Body of pancreas (tissue), 4 donors: Measurements from ENCODE around the gene FGD3. TPM values are rescaled to one million over a fixed set of nuclear protein-coding genes. Genes with fewer than 3 reads are reported as not detected.
A peak's percentile ranks its signal among the peaks of the same experiment; 100 is the strongest.

Experiments used
- ATAC-seq: fragments of 150-250 bp; one replicate; pipeline ENCODE4 v1.9.1; 2016
- DNase-seq, 4 donors: peaks; one replicate each; pipeline ENCODE4 v3.0.0-alpha.2; 2019
- H3K27ac ChIP-seq, 4 donors: fragments of 200-600 bp; sonication (generic); 1 replicate in 3 of 4; 2 replicates in 1 of 4; pipeline versions ENCODE4 v1.5.1 to v1.6.1; 2016 to 2019; ENCODE audit warnings: mild to moderate bottlenecking in 1 of 4, mixed read lengths in 1 of 4, moderate library complexity in 1 of 4
- H3K27me3 ChIP-seq, 2 donors: fragments of 200-600 bp; sonication (generic); one replicate each; pipeline ENCODE4 v1.6.0; 2016; ENCODE audit warnings: mild to moderate bottlenecking in 1 of 2
- H3K36me3 ChIP-seq, 2 donors: fragments of 200-600 bp; sonication (generic); replicated peaks in 1 of 2; 2 replicates each; pipeline ENCODE4 v1.5.1; 2016; ENCODE audit warnings: low read depth in 2 of 2; ENCODE audit not compliant: insufficient read depth in 1 of 2
- H3K4me1 ChIP-seq: fragments of 200-600 bp; sonication (generic); one replicate; pipeline ENCODE4 v1.6.0; 2016
- H3K4me3 ChIP-seq, 2 donors: fragments of 200-600 bp; sonication (generic); 1 replicate in 1 of 2; 2 replicates in 1 of 2; pipeline ENCODE4 v1.5.1; 2016 to 2019
- H3K9me3 ChIP-seq, 3 donors: fragments of 200-600 bp; sonication (generic); 1 replicate in 2 of 3; 2 replicates in 1 of 3; pipeline ENCODE4 v1.5.1; 2016
- POLR2A ChIP-seq, 3 donors: fragments of 450-650 bp; IDR thresholded peaks; one replicate each; pipeline ENCODE4 v1.6.1; 2016; ENCODE audit warnings: antibody characterized with exemption in 3 of 3, mild to moderate bottlenecking in 2 of 3
- WGBS, 2 donors: methylation state at CpG; one replicate each; pipeline ENCODE4 v1.1.5; 2017; 5-methylcytosine and 5-hydroxymethylcytosine counted together
- intact Hi-C: fragments of 100-400 bp; cut with DNase I; formaldehyde crosslinking; loops from one replicate; pipeline ENCODE4 v1.15.1; 2023
- total RNA-seq, 2 donors: library from RNA; depleted of rRNA; stranded (reverse); fragments of >200 nt; gene quantifications; one replicate each; pipeline ENCODE4 v1.1.0, GENCODE V29; 2016
- TF ChIP-seq, protein P1 (sequence below), 7 experiments: fragments of 450-650 bp in 4 of 7; fragments of 200-600 bp in 3 of 7; sonication (generic) in 3 of 7; IDR thresholded peaks; one replicate each; pipeline ENCODE4 v1.5.1; 2016 to 2019; ENCODE audit warnings: antibody characterized with exemption in 7 of 7

FGD3 gene
- total RNA-seq, 2 donors from 2014 or later = 12.2 to 13.2 TPM

DNA sequence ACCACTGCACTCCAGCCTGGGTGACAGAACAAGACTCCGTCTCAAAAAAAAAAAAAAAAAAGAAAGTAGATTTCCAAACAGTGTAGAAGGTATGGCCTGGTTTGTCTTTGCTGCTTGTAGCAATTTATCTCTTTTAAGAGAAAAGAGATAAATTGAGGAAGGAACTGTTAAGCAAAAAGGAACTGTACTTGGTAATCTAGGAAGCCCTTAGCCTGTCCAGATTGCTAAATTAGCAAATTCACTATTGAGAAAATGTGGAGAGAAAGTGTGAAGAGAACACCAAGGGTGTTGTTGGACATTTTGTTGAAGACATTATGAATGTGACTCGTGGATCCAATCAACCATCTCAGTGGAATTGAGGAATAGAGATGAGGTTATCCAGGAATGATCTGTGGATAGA is 98.2 kb downstream of the FGD3 start:
- Histone ChIP-seq H3K4me3 (no peak overlapping the region), H3K4me1 (peaks cover 6% of the 10 kb centered on the region), H3K27ac (no peak overlapping the region), H3K9me3 (no peaks in the 10 kb centered on the region), H3K27me3 (no peaks in the 10 kb centered on the region), H3K36me3 (no peaks in the 10 kb centered on the region)
- no peak for DNase-seq
- no peak for ATAC-seq
- WGBS, 2 donors = 68 to 91% methylated on average over 2 of the region's 2 CpGs
- intact Hi-C loops = no loop called here
- no peak for TF ChIP-seq POLR2A (IDR thresholded peaks at IDR 0.05)
- TF ChIP-seq, protein P1, sequence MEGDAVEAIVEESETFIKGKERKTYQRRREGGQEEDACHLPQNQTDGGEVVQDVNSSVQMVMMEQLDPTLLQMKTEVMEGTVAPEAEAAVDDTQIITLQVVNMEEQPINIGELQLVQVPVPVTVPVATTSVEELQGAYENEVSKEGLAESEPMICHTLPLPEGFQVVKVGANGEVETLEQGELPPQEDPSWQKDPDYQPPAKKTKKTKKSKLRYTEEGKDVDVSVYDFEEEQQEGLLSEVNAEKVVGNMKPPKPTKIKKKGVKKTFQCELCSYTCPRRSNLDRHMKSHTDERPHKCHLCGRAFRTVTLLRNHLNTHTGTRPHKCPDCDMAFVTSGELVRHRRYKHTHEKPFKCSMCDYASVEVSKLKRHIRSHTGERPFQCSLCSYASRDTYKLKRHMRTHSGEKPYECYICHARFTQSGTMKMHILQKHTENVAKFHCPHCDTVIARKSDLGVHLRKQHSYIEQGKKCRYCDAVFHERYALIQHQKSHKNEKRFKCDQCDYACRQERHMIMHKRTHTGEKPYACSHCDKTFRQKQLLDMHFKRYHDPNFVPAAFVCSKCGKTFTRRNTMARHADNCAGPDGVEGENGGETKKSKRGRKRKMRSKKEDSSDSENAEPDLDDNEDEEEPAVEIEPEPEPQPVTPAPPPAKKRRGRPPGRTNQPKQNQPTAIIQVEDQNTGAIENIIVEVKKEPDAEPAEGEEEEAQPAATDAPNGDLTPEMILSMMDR (IDR thresholded peaks at IDR 0.05) = no peak

DNA sequence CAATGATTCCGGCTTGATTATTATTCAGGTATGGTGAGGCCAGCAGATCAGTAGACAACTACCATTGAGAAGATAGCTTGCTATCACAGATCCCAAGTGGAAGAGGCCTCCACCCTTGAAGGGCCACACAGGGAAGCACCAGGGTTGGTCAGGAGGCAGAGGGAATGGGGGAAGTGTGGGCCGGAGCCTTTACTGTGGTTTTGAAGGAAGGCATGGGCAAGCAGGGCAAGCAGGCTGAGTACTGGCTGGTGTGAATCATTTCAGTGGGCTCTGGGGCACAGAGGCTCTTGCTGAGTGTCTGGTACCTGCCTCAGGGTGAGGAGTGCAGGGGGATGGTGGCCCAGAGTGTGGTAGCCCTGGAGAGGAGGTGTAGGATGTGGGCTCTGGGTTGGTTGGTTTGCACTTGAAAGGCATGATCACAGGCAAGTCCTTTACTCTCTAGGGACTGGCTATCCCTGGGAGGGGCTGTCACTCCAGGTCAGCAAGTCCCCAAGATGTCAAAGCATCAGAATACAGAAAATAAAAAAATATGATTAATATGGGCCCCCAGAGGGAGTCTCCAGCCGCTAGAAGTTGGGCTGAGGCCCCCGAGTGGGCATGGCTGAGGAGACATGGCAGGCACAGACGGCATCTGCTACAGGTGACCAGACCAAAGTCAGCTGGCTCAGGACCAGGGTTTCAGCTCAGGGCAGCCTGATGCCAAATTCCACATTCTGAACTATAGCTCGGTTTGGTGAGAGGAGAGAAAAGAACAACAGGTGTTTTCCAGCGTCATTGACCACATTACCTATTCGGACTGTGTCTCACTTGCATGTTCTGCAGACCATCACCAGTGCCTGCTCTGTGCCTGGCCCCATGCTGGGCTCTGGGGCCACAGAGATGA is 101.5 kb downstream of the FGD3 start:
- peaks cover 12% of the 10 kb centered on the region for H3K4me1 ChIP-seq
- no peaks in the 10 kb centered on the region for H3K27me3 ChIP-seq
- no peak overlapping the region for H3K27ac ChIP-seq
- no peak overlapping the region for H3K4me3 ChIP-seq
- no peaks in the 10 kb centered on the region for H3K9me3 ChIP-seq
- no peaks in the 10 kb centered on the region for H3K36me3 ChIP-seq
- DNase-seq (peak in 2 of 4 donors; percentile 53 to 54), ATAC-seq (peak; percentile 30)
- 44 to 45% methylated on average over 6 to 8 of the region's 8 CpGs for WGBS, 2 donors
- intact Hi-C loops = no loop called here
- TF ChIP-seq POLR2A (IDR thresholded peaks at IDR 0.05) = no peak
- TF ChIP-seq, protein P1 (IDR thresholded peaks at IDR 0.05) = no peak

DNA sequence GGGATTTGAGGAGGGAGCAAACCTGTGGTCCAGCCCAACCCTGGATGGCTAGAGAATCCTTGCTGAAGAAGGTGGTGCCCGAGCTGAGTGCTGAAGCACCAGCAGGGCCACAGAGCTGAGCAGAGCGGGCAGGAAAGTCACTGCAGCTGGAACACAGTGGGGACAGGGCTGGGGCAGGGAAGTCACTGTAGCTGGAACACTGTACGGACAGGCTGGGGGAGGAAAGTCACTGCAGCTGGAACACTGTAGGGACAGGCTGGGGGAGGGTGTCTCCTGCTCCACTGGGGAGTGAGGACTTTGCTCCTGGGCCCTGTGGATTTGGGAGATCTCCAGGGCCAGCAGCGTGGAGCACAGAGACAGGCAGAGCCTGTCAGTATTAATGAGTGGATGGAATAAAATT is 102.2 kb downstream of the FGD3 start:
- TF ChIP-seq, protein P1 (IDR thresholded peaks at IDR 0.05) = no peak
- TF ChIP-seq POLR2A (IDR thresholded peaks at IDR 0.05) = no peak
- intact Hi-C loops = no loop called here
- no peak overlapping the region for H3K4me3 ChIP-seq
- DNase-seq = no peak
- WGBS, 2 donors = 55 to 62% methylated on average over 4 of the region's 4 CpGs
- peaks cover 12% of the 10 kb centered on the region for H3K4me1 ChIP-seq
- ATAC-seq = peak; percentile 9
- H3K27ac ChIP-seq = no peak overlapping the region
- no peaks in the 10 kb centered on the region for H3K36me3 ChIP-seq
- no peaks in the 10 kb centered on the region for H3K9me3 ChIP-seq
- H3K27me3 ChIP-seq = no peaks in the 10 kb centered on the region

DNA sequence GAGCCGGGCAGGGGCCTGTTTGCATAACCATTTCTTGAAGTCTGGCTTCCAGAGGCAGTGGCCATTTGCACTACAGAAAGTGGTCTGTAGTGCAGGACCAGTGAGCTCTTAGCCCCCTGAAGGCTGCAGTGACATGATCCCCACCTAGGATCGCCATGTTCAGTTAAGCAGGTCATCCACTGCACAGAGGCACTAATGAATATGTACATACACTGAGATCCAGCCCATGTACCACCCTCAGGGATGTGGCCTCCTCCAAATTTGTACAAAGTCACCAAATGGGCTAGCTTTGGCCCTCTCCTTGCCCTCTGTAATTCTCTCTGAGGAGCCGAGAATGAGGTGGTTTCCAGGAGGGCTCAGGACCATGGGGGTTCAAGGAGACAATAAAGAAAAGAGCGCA is 102.9 kb downstream of the FGD3 start:
- Histone ChIP-seq H3K4me1 (peaks cover 12% of the 10 kb centered on the region), H3K27me3 (no peaks in the 10 kb centered on the region), H3K4me3 (no peak overlapping the region), H3K36me3 (no peaks in the 10 kb centered on the region), H3K9me3 (no peaks in the 10 kb centered on the region), H3K27ac (no peak overlapping the region)
- TF ChIP-seq, protein P1 (IDR thresholded peaks at IDR 0.05) = no peak
- no peak for TF ChIP-seq POLR2A (IDR thresholded peaks at IDR 0.05)
- intact Hi-C loops = no loop called here
- DNase-seq = no peak
- 87% methylated on average over 4 of the region's 4 CpGs for WGBS, 2 donors
- ATAC-seq = no peak
